Measurements from ENCODE around the gene GSDMA.
A peak's percentile ranks its signal among the peaks of the same experiment; 100 is the strongest.

The GSDMA gene

GRCh38 chr17:39962642-39963220, at the start of gene GSDMA:
GSDMA (plus strand) TSS chr17:39963004; CDS start chr17:39965688, 2,684 bp downstream.
- no peak for DNase-seq (ENCODE audit: low read depth)

- no peak for DNase-seq (ENCODE audit: low read depth)
Observed at GRCh38 chr17:39913989-39914388, 48.8 kb upstream of the GSDMA start.

GRCh38 chr17:39915559-39915958, 47.2 kb upstream of the GSDMA start:
- DNase-seq (ENCODE audit: low read depth) = no peak

DNA sequence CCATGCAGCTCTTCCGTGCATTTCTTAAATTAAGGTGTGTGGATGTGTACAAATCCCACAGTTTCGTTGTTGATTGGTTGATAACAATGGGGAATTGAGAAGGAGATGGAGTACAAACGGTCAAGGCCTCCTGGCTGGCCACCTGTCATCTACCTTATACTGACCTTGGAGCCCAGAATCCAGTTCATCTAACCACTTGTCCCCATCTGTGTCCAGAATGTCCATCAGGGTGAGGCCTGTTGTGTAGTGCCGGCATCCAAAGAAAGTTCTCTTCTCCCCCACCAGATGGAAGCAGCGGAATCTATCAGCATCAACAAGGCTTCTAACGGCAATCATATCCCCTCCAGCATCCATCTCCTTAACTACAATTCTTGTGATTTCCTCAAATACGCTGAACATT, 45.9 kb upstream of the GSDMA start:
- DNase-seq (ENCODE audit: low read depth) = no peak

DNA sequence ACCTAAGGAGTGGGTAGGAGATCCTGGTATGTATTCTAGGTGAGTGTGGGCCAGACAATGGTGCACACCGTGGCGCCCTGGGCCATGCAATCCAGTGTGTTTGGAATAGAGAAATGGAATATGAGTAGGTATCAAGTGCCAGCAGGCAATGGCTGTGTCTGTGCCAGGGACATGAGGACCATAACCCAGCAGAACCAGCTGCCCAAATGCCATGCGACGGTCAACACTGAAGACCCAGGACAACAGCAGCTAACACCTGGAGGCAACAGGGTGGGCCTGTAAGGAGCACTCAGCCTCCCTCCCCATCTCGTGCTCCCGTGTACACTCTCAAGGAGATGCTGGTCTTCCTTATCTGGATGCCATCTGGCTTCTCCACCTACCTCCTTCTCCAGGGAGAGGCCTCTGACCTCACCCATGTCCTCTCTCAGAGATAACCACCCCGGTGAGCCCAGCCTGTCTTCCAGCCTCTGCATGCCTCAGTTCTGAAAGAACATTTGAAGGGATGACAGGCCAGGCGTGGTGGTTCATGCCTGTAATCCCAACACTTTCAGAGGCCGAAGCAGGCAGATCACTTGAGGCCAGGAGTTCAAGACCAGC, 43.6 kb upstream of the GSDMA start:
- DNase-seq (ENCODE audit: low read depth) = no peak

GRCh38 chr17:39920218-39921210, 42.3 kb upstream of the GSDMA start:
- no peak for DNase-seq (ENCODE audit: low read depth)

DNA sequence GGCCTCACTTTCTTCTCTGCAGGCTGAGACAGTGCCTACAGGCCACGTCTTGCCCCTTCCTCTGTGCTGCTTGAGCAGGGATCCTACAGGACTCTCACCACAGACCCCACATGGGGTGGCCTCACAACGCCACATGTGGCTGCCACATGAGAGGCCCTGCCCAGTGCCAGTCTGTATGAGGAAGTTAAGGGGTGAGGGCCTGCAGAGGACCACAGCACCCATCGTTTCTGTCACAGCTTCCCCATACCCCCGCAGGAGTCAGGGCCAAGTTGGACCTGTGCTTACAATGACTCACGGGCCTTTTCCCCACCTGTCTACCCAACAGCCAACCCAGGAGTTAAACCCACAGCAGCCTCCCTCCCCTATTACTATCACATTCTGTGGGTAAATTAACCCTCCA, 41.5 kb upstream of the GSDMA start:
- DNase-seq (ENCODE audit: low read depth) = no peak

DNA sequence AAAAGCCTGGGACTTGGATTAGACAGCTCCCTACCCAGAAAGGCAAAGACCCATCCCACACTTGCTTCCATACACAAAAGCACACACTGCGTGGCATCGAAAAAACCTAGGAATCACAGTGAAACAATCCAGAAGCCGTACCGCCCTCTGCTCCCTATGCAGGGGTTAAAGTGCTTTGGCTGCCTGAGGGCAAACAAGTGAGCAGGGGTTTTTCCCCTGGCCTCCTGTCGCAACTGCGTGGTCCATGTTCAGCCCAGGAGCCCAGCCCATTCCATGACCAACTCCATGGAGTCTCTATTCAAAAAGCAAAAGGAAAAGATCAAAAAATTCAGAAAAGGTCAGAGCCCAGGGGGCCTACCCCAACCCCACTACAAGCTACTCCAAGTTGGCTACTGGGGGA, 40.8 kb upstream of the GSDMA start:
- DNase-seq (ENCODE audit: low read depth) = no peak

DNA sequence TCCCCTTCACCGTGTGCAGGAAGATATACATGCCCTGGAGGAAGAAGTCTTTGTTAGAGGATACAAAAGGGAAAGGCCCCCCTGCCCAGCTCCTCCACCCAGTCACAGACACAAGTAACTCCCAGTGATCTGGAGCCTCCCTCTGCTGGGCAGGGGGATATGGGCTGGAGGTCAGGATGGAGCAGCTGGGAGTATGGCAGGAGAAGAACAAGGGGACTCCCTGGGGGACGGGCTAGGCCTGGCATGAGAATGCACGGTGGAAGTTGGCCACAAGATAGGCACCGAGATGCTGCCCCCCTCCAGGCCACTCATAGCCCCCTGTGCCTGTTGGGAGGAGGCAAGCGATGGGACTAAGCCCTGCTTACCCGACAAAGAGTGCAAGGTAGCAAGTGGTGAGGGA, 39.6 kb upstream of the GSDMA start:
- no peak for DNase-seq (ENCODE audit: low read depth)

- DNase-seq (ENCODE audit: low read depth) = no peak
Observed at GRCh38 chr17:39923836-39924690, 38.7 kb upstream of the GSDMA start.

- no peak for DNase-seq (ENCODE audit: low read depth)
Observed at GRCh38 chr17:39924691-39925055, 38.1 kb upstream of the GSDMA start.

DNA sequence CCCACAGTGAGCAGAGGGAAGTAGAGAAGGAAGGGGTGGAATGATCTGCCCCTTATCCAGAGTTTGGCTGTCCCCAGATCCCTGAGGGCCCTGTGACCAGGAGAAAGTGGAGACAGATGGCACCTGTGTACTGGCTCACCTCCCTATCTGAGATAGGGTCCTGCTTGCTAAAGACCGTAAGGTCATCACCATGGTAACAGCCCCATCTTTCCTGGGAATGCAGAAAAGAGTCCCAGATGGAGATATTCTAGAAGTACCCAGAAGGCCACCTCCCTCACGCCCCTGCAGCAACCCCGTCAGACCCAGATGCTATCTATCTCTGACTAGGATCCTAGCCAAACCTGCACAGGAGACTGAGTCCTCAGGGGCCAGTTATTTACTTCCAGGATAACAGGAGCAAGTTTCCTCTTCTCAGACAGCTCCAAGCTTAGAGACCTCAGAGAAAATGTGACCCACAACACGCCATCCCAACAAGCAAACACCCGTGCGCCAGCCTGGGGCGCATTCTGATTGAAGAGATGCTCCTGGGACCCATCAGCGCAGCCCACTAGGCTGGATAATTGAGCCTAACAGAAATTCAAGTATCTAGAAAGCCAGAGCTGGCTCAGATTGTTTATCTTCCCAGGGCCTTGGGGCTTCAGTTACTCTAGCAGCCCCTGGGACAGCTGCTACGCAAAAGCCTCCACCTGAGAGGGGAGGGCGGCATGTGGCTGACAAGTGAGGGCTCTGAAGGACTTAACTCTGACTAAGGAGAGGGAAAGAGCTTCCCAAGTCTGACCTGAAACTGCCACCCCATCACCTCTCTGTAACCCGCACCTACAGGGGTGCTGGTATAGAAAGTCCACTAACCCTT, 37.3 kb upstream of the GSDMA start:
- DNase-seq (ENCODE audit: low read depth) = no peak

- DNase-seq (ENCODE audit: low read depth) = no peak
Observed at GRCh38 chr17:39926135-39926587, 36.6 kb upstream of the GSDMA start.

- DNase-seq (ENCODE audit: low read depth) = no peak
Observed at GRCh38 chr17:39926588-39927100, 36.2 kb upstream of the GSDMA start.

- DNase-seq (ENCODE audit: low read depth) = peak; percentile 88
Observed at GRCh38 chr17:39927101-39927928, 35.5 kb upstream of the GSDMA start, which contains the start of the genes LRRC3C and ORMDL3. LRRC3C (plus strand) TSS chr17:39927732; CDS start chr17:39941524, 13,792 bp downstream. ORMDL3 (minus strand) TSS chr17:39927601; CDS start chr17:39924203, 3,398 bp downstream.

GRCh38 chr17:39927929-39928857, 34.6 kb upstream of the GSDMA start:
- DNase-seq (ENCODE audit: low read depth) = no peak

GRCh38 chr17:39928858-39929645, 33.8 kb upstream of the GSDMA start:
- DNase-seq (ENCODE audit: low read depth) = peak; percentile 36

All from fibroblast of the conjunctiva (primary cell).